ENCODE measurements around the gene SH3BP1.
A peak's percentile ranks its signal among the peaks of the same experiment; 100 is the strongest.

Gene SH3BP1

GRCh38 chr22:37676736-37677492 lies 37.4 kb downstream of the SH3BP1 start:
- Mint-ChIP-seq H3K9me3 (no peaks in the 10 kb centered on the region), H3K27me3 (ENCODE audit: low read depth, poor library complexity) (peaks cover 9% of the 10 kb centered on the region), H3K4me1 (peaks cover 44% of the 10 kb centered on the region), H3K27ac (peak overlapping the region; percentile 40), H3K4me3 (peak overlapping the region; percentile 81), H3K36me3 (ENCODE audit: low read depth) (no peaks in the 10 kb centered on the region)
- DNase-seq = peak; percentile 77
- no peak for TF ChIP-seq CTCF (IDR thresholded peaks at IDR 0.05)

- peak overlapping the region; percentile 81 for H3K4me3 Mint-ChIP-seq
- peaks cover 44% of the 10 kb centered on the region for H3K4me1 Mint-ChIP-seq
- H3K9me3 Mint-ChIP-seq = no peaks in the 10 kb centered on the region
- no peak for DNase-seq
- H3K27me3 Mint-ChIP-seq (ENCODE audit: low read depth, poor library complexity) = peaks cover 9% of the 10 kb centered on the region
- no peak overlapping the region for H3K27ac Mint-ChIP-seq
- no peak for TF ChIP-seq CTCF (IDR thresholded peaks at IDR 0.05)
- H3K36me3 Mint-ChIP-seq (ENCODE audit: low read depth) = no peaks in the 10 kb centered on the region
Observed at GRCh38 chr22:37677493-37677974, 38.1 kb downstream of the SH3BP1 start.

GRCh38 chr22:37678372-37678771 lies 38.9 kb downstream of the SH3BP1 start:
- H3K9me3 Mint-ChIP-seq = no peaks in the 10 kb centered on the region
- no peak overlapping the region for H3K27ac Mint-ChIP-seq
- DNase-seq = peak; percentile 51
- peaks cover 9% of the 10 kb centered on the region for H3K27me3 Mint-ChIP-seq (ENCODE audit: low read depth, poor library complexity)
- no peak overlapping the region for H3K4me3 Mint-ChIP-seq
- H3K36me3 Mint-ChIP-seq (ENCODE audit: low read depth) = no peaks in the 10 kb centered on the region
- TF ChIP-seq CTCF (IDR thresholded peaks at IDR 0.05) = no peak
- peaks cover 44% of the 10 kb centered on the region for H3K4me1 Mint-ChIP-seq

GRCh38 chr22:37679670-37680069 lies 40.2 kb downstream of the SH3BP1 start:
- H3K36me3 Mint-ChIP-seq (ENCODE audit: low read depth) = no peaks in the 10 kb centered on the region
- no peak overlapping the region for H3K27ac Mint-ChIP-seq
- H3K4me1 Mint-ChIP-seq = peaks cover 44% of the 10 kb centered on the region
- no peaks in the 10 kb centered on the region for H3K9me3 Mint-ChIP-seq
- no peak for DNase-seq
- peaks cover 9% of the 10 kb centered on the region for H3K27me3 Mint-ChIP-seq (ENCODE audit: low read depth, poor library complexity)
- TF ChIP-seq CTCF (IDR thresholded peaks at IDR 0.05) = no peak
- H3K4me3 Mint-ChIP-seq = no peak overlapping the region

GRCh38 chr22:37680191-37680851 lies 40.9 kb downstream of the SH3BP1 start:
- Mint-ChIP-seq H3K36me3 (ENCODE audit: low read depth) (no peaks in the 10 kb centered on the region), H3K4me1 (peaks cover 40% of the 10 kb centered on the region), H3K4me3 (no peak overlapping the region), H3K9me3 (no peaks in the 10 kb centered on the region), H3K27ac (no peak overlapping the region), H3K27me3 (ENCODE audit: low read depth, poor library complexity) (peaks cover 9% of the 10 kb centered on the region)
- no peak for TF ChIP-seq CTCF (IDR thresholded peaks at IDR 0.05)
- DNase-seq = no peak
